Coronary artery (tissue), 2 donors: Measurements from ENCODE around the gene CRX.
"Not testable (repeated sequence)": the region's sequence is repeated elsewhere in the genome, so short reads cannot be mapped to it uniquely, and the experiment has no call there.

Experiments used
- DNase-seq: peaks from one replicate; pipeline ENCODE4 v3.0.0-alpha.2; 2017; ENCODE audit warnings: low spot score
- H3K27ac ChIP-seq, 2 donors: fragments of 200-600 bp; sonication (generic); one replicate each; pipeline ENCODE4 v1.5.1; 2016 to 2019
- H3K4me3 ChIP-seq: fragments of 200-600 bp; sonication (generic); 2 replicates; pipeline ENCODE4 v1.5.1; 2016; ENCODE audit warnings: mild to moderate bottlenecking, moderate library complexity
- TF ChIP-seq, protein P1 (sequence below): fragments of 200-600 bp; sonication (generic); IDR thresholded peaks from one replicate; pipeline ENCODE4 v1.5.1; 2019; ENCODE audit warnings: antibody characterized with exemption

CRX gene

DNA sequence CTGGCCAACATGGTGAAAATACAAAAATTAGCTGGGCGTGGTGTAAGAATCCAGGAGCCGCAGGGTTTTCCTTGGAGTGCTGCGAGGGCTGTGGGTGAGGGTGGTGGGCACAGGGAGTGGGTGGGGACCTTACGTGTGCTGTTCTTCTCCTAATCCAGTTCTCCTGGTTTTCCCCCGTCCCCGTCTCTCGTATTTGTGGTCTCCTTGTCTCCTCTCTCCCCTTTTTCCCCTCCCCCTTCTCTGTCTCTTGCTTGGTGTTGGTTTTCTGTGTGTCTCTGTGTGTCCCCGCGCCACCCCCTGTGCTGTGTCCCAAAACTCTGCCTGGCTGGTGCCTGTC lies 41.6 kb upstream of the CRX start:
- TF ChIP-seq, protein P1, sequence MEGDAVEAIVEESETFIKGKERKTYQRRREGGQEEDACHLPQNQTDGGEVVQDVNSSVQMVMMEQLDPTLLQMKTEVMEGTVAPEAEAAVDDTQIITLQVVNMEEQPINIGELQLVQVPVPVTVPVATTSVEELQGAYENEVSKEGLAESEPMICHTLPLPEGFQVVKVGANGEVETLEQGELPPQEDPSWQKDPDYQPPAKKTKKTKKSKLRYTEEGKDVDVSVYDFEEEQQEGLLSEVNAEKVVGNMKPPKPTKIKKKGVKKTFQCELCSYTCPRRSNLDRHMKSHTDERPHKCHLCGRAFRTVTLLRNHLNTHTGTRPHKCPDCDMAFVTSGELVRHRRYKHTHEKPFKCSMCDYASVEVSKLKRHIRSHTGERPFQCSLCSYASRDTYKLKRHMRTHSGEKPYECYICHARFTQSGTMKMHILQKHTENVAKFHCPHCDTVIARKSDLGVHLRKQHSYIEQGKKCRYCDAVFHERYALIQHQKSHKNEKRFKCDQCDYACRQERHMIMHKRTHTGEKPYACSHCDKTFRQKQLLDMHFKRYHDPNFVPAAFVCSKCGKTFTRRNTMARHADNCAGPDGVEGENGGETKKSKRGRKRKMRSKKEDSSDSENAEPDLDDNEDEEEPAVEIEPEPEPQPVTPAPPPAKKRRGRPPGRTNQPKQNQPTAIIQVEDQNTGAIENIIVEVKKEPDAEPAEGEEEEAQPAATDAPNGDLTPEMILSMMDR: no peak
- Histone ChIP-seq H3K4me3 (peak overlapping the region; percentile 89), H3K27ac (peak overlapping the region; percentile 99)
- no peak for DNase-seq

DNA sequence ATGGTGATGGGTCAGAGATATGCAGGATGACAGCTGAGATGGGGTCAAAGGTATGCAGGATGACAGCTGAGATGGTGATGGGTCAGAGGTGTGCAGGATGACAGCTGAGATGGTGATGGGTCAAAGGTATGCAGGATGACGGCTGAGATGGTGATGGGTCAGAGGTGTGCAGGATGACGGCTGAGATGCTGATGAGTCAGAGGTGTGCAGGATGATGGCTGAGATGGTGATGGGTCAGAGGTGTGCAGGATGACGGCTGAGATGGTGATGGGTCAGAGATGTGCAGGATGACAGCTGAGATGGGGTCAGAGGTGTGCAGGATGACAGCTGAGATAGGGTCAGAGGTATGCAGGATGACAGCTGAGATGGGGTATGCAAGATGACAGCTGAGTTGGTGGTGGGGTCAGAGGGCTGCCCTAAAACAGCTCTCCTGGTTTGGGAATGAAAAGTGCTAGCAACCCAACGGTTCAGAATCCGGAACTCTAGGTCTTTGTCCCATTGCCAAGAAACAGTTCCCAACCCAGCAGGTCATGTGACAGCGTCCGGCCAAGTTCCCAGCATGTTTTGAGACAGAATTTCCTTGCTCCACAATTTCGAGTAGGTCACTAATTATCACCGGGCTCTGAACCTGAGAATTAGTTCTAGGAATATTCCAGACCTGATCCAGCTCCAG lies 40.0 kb upstream of the CRX start:
- peak overlapping the region; percentile 89 for H3K4me3 ChIP-seq
- peak overlapping the region; percentile 99 for H3K27ac ChIP-seq
- TF ChIP-seq, protein P1: no peak
- DNase-seq: no peak

DNA sequence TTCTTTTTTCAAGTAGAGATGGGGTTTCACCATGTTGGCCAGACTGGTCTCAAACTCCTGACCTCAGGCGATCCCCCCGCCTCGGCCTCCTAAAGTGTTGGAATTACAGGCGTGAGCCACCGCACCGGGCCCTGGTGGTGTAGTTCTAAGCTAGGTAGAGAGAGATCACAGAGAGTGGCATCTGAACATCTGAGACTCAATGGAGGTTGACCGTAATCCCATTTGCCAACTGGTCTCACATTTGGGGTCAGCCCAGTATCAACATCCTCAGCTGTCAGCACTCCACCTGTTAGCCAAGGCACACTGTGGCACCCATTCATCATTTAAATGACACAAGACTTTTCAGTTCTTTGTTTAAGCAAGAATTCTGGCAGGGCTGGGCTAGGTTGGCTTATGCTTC lies 35.2 kb upstream of the CRX start:
- TF ChIP-seq, protein P1: no peak
- no peak for DNase-seq
- Histone ChIP-seq H3K4me3 (no peak overlapping the region), H3K27ac (no peak overlapping the region)

DNA sequence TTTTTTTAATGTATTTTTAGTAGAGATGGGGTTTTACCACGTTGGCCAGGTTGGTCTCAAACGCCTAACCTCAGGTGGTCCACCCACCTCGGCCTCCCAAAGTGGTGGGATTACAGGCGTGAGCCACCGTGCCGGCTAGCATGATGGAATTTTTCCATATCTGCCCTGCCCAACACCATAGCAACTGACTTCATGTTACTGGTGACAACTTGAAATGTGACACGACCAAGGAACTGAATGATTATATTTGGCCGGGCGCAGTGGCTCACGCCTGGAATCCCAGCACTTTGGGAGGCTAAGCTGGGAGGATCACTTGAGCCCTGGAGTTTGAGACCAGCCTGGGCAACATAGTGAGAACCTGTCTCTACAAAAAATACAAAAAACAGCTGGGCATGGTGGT lies 34.4 kb upstream of the CRX start:
- DNase-seq, H3K4me3 ChIP-seq: not testable (repeated sequence)
- H3K27ac ChIP-seq: peak overlapping the region in 1 of 2 donors; percentile 7

DNA sequence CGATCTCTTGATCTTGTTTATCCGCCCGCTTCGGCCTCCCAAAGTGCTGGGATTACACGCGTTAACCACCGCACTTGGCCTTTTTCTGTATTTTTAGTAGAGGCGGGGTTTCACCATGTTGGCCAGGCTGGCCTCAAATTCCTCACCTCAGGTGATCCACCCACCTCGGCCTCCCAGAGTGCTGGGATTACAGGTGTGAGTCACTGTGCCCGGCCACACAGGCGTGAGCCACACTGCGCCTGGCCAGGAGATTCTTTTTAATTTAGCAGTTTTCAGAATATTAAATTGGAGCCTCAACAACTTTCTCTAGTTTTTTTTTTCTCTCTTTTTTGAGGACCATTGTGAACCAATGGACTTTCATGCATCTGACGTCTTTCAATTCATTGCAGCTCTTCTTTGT lies 31.9 kb upstream of the CRX start:
- H3K4me3 ChIP-seq, DNase-seq, H3K27ac ChIP-seq: not testable (repeated sequence)

DNA sequence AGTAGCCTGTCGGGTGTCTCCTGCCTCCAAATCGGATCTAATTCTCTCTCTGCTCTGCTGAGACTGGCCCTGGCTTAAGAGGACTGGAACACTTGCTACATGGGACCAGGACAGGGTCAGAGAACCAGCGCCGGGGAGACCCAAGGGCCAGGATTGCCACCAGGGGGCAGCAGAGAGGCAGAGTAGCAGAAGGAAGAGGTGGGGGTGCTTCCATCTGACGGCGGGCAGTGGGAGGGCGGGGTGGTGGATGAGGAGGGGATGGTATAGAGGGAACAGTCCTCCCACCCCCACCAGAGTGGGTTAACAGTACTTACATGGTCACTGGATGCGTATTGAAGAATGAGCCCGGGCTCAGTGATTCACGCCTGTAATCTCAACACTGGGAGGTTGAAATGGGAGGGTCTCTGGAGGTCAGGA lies 31.3 kb upstream of the CRX start:
- H3K27ac ChIP-seq: peak overlapping the region in 1 of 2 donors; percentile 6
- TF ChIP-seq, protein P1: peak; percentile 92
- no peak for DNase-seq
- H3K4me3 ChIP-seq: no peak overlapping the region

DNA sequence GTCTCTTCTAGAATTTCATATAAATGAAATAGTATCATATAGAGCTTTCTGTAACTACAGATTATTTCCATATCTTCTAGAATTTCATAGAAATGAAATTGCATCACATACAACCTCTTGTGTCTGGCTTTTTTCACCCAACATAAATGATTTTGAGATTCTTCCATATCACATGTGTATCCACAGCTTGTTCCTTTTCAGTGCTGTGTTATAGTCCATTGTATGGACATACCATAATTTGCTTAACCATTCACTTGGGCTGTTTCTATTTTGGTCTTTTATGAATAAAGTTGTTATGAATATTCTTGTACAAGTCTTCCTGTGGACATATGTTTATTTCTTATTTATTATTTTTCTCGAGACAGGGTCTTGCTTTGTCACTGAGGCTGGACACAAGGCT lies 29.1 kb upstream of the CRX start:
- Histone ChIP-seq H3K27ac (no peak overlapping the region), H3K4me3 (no peak overlapping the region)
- TF ChIP-seq, protein P1: no peak
- no peak for DNase-seq

DNA sequence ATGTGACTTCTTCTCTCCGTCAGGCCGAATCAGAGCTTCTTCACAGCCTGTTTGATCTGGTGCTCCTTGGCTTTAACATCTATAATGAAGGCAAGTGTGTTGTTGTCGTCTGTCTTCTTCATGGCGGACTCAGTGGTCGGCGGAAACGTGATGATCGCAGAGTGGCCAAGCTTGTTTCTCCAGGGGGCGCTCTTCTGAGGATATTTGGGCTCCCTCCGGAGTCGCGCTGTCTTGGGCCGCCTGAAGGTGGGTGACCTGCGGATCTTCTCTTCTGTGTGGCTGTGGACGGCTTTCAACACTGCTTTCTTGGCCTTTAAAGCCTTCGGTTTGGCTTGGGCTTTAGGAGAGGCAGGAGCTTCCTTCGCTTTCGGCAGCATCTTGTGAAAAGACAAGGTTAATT lies 27.2 kb upstream of the CRX start:
- DNase-seq: no peak
- Histone ChIP-seq H3K4me3 (no peak overlapping the region), H3K27ac (no peak overlapping the region)
- TF ChIP-seq, protein P1: no peak
